HL-60 (cell line): ENCODE results near the gene ANO1.

ENCODE experiments used
- CTCF ChIP-seq: IDR thresholded peaks from one replicate; pipeline ENCODE4 v1.5.1; 2011; ENCODE audit warnings: low read length, control low read depth, inconsistent platforms; ENCODE audit not compliant: insufficient read depth
- GABPA ChIP-seq: IDR thresholded peaks from 2 replicates; pipeline ENCODE4 v1.6.1; 2012; ENCODE audit warnings: low read depth
- POLR2AphosphoS5 ChIP-seq: IDR thresholded peaks from 2 replicates; pipeline ENCODE4 v1.6.1; 2012; ENCODE audit warnings: low read depth
- REST ChIP-seq: IDR thresholded peaks from 2 replicates; pipeline ENCODE4 v1.6.1; 2012; ENCODE audit warnings: low read depth; ENCODE audit not compliant: insufficient replicate concordance
- SPI1 ChIP-seq: IDR thresholded peaks from 2 replicates; pipeline ENCODE4 v1.6.1; 2012; ENCODE audit warnings: low read depth, mild to moderate bottlenecking, borderline replicate concordance

- TF ChIP-seq GABPA = no peak
- no peak for TF ChIP-seq CTCF
- no peak for TF ChIP-seq POLR2AphosphoS5
- TF ChIP-seq REST = no peak
- TF ChIP-seq SPI1 = no peak
Measured at GRCh38 chr11:70127653-70128434, 49.7 kb downstream of the ANO1 start.
